NCI-H526 (cell line): ENCODE measurements around the gene UNK.
"Not testable (repeated sequence)": the region's sequence is repeated elsewhere in the genome, so short reads cannot be mapped to it uniquely, and the experiment has no call there.

ENCODE experiments used
- DNase-seq, 2 experiments: peaks; one replicate each; lab custom pipeline; 2025; lab: John Stamatoyannopoulos, UW

The UNK gene

DNA sequence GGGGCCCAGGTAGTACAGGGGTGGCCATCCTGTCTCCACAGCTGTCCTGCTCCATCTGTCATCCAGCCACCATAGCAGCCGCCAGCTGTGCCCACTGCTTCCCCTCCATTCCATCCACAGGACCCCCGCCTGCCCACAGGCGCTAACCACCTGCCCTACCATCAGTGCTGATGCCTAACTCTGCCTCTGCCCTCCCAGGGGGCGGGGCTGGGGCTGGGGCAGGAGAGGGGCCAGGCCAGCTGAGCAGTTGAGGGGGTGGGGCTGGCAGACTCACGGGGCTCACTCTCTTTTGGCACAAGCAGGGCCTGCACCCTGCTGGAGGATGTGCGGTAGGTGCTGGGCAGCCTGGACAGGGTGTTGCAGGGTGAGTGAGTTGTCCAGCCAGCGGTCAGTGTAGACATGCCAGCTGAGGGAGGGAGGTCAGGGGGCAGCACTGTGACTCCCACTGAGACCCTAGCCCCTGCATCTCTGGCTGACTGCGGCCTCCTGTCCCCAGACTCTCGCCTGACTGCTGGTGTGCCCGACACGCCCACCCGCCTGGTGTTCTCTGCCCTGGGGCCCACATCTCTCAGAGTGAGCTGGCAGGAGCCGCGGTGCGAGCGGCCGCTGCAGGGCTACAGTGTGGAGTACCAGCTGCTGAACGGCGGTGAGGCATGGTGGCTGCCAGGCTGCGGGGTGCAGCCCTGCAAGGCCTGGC is 29.3 kb upstream of the UNK start:
- peak in 1 of 2 experiments; percentile 58 for DNase-seq

DNA sequence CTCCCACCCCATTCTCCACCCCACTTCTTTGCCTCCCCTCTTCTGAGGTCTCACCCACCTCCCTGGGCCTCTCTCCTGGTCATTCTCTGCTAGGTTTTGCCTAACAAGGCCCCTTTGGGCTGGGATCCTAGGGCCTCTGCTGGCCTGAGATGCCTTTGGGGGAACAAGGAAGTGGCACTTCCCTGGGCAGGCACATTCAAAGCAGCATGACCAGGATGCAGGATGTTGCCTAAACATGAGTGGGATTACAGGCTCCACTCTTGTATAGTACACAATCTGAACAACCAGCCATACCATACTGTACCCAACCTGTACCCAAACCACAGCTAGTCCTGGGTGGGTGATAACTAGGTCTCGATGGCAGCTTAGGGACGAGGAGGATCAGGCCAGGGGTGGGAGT is 28.6 kb upstream of the UNK start:
- DNase-seq, result no peak

DNA sequence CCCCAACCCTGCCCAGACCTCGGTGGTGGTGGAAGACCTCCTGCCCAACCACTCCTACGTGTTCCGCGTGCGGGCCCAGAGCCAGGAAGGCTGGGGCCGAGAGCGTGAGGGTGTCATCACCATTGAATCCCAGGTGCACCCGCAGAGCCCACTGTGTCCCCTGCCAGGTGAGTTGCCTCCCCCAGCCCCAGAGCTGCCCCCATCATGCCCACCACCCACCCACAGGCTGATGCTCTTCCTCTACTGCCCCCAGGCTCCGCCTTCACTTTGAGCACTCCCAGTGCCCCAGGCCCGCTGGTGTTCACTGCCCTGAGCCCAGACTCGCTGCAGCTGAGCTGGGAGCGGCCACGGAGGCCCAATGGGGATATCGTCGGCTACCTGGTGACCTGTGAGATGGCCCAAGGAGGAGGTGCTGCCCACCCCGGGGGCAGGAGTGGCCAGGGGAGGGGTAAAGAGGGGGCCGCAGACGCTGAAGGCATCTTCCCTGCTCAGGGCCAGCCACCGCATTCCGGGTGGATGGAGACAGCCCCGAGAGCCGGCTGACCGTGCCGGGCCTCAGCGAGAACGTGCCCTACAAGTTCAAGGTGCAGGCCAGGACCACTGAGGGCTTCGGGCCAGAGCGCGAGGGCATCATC is 28.0 kb upstream of the UNK start:
- DNase-seq, result no peak

DNA sequence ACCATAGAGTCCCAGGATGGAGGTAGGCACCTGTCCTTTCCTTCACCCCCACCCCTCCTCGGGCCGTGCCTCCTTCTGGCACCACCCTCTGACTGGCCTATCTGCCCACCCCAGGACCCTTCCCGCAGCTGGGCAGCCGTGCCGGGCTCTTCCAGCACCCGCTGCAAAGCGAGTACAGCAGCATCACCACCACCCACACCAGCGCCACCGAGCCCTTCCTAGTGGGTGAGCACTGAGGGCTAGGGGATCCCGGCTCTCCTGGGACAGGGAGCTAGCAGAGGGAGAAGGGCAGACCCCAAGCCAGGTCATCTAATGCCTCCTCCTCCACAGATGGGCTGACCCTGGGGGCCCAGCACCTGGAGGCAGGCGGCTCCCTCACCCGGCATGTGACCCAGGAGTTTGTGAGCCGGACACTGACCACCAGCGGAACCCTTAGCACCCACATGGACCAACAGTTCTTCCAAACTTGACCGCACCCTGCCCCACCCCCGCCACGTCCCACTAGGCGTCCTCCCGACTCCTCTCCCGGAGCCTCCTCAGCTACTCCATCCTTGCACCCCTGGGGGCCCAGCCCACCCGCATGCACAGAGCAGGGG is 27.4 kb upstream of the UNK start:
- no peak for DNase-seq

DNA sequence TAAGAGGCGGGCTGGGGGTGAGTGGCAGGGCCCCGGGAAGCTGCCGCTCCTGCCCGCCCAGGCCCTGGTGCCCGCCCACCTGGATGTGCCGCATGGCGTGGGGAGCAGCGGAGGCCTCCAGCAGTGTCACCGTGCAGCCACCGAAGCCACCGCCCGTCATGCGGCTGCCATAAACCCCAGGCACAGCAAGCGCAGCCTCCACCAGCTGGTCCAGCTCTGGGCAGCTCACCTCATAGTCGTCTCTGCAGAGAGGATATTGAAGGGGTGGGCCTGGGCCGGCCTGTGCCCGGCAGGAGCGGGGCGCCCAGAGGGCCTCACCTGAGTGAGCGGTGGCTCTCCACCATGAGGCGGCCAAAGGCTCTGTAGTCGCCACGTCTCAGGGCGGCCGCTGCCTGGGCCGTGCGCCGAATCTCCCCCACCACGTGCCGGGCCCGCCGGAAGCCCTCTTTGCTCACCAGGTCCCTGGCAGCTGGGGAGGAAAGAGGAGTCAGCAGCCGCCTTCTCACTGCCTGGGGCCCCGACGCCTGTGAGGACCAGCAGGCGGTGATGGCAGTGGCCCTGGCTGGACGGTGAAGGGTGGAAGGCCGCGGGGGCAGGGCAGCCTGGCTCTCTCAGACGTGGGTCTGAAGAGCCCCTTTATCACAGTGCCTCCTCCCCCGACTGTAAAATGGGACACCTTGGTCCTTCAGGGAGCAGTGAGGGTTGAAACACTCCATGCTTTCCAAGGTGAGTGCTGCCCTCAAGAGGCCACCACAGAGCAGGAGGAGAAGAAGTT is 26.3 kb upstream of the UNK start:
- DNase-seq, result no peak

DNA sequence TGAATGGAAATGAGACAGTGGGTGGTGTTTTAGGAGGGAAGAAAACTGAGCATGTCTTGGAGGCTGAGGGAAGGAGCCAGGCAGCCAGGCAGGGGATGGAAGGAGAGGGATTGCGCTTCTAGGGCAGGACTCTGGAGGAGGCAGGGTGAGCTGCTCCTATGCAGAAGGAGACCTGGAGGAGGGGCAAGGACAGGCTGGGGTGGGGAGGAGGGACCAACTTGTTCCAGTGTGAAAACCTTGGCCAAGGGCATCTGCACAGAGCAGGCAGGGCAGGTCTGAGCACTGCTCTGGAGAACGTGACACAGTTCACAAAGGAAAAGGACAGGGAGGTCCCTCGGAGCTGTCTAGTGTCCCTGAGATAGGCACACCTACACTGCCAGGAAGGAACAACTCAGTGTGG is 25.1 kb upstream of the UNK start:
- DNase-seq, result no peak

DNA sequence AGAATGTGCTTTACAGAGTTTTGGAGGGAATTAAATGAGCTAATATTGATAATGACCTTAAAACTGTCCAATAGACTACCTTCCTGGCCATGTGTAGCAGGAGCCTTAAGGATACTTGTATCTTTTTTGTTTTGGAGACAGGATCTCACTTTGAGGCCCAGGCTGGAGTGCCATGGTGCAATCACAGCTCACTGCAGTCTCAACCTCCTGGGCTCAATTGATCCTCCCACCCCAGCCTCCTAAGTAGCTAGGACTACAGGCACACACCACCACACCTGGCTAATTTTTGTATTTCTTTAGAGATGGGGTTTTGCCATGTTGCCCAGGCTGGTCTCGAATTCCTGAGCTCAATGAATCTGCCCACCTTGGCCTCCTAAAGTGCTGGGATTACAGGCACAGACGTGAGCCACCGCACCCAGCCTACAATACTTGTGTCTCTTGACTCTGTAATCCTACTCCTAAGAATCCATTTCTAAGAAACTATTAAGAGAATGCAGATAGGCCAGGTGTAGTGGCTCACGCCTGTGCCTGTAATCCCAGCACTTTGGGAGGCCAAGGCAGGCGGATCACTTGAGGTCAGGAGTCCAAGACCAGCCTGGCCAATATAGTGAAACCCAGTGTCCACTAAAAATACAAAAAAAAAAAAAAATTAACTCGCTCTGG is 24.5 kb upstream of the UNK start:
- not testable (repeated sequence) for DNase-seq

DNA sequence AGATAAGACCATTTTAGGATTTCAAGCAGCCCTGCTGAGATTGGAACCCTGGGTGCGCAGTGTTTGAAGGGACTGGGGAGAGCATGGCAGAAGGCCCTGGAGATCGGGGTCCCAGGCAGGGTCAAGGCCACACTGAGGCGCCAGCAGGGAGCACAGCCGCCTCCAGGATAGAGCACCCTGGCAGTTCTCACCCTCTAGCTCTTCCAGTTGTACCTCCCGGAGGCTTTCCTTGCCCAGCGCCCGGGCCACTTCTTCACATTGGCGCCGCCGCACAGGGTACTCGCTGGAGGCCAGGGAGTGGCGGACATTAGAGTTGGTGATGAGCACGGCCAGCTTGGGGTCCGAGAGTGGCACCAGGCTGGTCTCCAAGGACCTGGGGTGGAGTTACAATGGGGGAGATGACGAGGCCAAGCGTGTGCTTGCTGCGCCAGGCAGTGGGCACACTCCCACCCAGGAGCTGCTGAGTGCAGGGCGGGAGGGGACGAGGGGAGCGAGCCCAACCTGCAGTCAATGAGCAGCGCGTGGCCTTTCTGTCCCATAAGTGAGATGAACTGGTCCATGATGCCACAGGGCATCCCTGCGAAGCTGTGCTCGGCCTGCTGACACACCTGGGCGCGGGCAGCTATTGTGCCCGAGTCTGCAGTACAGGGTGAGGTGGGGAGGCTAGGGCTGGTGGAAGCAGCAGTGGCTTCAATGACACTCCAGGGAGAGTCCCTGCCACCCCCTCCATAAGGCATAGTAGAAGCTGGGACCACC is 21.9 kb upstream of the UNK start:
- DNase-seq, result no peak

DNA sequence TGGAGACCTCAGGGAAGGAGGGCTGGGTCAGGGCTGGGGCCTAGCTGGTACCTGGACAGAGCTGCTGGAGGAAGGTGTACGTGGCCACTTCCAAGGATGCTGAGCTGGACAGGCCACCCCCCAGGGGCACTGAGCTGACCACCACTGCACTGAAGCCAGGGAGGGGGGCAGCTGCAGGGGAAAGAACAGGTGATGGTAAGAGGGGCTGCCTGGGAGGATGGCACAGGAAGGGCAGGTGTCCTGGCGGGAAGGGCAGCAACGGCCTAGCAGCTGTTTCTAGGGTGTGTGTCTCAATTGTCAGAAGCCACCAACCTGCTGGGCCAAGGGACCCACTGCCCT is 21.4 kb upstream of the UNK start:
- no peak for DNase-seq

DNA sequence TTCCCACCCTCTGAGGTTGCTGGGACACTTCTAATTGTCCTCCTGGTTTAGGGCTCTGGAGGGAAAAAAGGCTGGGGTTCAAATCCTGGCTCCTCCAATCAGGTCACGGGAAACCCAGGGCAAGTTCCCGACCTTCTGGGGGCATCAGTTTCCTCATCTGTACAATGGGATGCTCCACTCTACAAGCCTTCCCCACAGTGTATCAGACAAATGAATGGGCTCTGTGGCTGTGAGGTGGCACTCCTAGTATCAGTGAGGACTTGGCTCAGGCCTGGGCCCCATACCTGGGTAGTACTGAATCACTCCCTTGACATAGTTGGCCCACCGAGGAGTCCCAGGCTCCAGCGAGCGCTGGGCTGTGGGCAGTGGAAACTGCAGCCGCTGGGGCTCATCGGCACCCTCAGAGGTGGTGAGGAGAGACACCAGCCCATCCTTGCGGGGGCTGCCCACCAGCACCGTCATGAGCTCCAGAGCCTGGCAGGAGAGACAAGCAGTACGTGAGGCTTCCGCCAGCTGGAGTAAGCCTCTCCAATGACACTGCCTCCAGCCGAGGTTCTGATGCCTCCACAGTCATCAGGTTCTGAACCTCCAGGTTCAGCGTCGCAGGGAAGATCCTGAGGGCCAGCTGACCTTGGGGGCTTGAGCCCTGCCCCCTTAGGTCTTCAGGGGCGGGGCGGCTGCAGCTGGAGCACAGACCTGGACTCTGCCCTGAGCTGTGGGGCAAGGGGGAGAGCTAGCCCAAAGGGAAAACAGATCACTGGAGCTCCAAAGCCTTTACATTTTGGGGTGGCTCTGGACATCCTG is 20.8 kb upstream of the UNK start:
- DNase-seq, result no peak

DNA sequence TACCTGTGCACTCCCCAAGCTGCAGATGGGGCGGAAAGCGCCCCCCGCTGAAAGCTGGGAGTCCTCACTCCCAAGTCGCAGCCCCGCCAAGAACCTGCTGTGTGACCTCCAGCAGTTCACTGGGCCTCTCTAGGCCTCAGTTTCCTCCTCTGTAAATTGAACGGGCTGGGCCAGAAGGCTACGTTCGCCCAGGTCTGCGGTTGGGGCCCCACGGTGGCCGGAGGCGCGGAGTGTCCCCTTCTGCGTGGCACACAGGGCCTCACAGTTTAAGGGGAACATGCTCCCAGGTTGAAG is 20.2 kb upstream of the UNK start:
- no peak for DNase-seq

DNA sequence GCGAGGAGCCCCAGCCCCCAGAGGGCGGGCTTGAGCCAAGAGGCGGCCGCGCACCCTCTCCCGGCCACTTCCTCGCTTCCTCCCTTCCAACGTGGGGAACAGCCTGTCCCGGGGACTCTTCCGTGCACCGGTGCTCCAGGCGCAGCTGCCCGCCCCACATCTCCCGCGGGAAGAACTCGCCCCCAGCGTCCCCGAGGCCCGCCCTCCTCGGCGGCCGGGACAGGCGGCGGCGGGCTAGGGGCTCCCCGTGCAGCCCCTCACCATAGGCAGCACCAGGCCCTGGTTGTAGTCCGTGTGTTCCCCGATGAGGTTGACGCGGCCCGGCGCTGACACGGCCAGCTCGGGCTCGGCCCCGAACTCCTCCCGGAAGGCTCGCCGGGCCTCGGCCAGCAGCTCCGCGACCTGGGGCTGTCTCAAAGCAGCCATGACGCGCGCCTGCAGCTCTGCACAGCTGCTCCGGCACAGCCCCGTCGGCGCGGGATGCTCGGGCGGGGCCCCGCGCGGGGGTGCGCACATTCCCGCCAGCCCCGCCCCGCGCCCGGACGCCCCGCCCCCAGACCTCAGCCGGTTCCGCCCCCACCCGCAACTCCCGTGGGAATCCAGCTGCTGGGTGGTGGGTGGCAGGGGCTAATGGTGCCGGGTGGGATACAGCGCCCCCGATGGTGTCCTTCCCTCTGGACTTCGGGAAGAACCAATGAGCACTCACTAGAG is 19.7 kb upstream of the UNK start, which contains the start of gene GALK1:
TSS of gene GALK1 (minus strand) at position 482 of the 711 bp plus-strand sequence. CDS start at position 426, 56 bp downstream.
- DNase-seq, result peak; percentile 47 to 76

DNA sequence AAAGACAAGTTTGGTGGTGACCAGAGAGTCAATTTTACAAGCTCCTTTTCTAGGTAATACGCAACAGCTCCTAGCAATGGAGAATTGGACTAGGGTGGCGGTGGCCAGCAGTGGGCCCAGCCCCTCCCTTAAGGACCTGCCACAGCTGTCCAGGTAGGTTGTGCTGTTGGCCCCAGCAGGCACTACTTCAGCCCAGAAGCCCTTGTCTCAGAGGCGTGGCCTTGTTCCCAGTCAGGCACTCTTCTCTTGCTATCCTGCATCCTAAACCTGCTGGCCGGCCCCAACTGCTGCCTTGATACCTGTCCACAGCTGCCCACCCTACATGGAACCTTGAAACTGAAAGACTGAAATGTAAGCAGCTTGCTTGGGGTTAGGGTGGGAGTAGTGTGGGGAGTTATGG is 18.6 kb upstream of the UNK start:
- no peak for DNase-seq

DNA sequence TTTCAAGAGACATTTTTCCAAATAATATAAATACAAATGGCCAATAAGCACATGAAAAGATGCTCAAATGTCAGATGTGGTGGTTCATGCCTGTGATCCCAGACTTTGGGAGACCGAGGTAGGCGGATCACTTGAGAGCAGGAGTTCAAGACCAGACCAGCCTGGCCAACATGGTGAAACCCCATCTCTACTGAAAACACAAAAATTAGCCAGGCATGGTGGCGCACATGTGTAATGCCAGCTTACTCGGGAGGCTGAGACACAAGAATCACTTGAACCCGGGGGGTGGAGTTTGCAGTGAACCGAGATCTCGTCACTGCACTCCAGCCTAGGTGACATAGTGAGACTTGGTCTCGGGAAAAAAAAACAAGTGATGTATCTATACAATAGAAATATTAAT is 16.7 kb upstream of the UNK start:
- no peak for DNase-seq

DNA sequence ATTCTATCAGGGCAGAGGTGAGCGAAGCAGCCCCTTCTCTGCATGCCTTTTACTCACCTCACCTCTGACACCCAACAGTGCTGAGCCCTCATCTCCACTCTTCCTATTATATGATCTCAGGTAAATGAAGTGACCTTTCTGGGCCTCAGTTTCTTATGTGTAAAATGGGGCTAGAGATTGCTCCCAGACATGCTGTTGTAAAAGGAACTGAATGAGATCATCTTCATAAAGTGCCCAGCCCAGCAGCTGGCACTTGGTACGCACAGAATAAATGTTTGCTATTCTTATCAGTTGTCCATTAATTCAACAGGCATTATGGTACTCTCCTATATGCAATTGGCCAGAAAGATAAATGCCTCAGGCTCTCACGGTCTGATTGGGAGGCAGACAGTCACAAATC is 15.1 kb upstream of the UNK start:
- DNase-seq, result no peak

DNA sequence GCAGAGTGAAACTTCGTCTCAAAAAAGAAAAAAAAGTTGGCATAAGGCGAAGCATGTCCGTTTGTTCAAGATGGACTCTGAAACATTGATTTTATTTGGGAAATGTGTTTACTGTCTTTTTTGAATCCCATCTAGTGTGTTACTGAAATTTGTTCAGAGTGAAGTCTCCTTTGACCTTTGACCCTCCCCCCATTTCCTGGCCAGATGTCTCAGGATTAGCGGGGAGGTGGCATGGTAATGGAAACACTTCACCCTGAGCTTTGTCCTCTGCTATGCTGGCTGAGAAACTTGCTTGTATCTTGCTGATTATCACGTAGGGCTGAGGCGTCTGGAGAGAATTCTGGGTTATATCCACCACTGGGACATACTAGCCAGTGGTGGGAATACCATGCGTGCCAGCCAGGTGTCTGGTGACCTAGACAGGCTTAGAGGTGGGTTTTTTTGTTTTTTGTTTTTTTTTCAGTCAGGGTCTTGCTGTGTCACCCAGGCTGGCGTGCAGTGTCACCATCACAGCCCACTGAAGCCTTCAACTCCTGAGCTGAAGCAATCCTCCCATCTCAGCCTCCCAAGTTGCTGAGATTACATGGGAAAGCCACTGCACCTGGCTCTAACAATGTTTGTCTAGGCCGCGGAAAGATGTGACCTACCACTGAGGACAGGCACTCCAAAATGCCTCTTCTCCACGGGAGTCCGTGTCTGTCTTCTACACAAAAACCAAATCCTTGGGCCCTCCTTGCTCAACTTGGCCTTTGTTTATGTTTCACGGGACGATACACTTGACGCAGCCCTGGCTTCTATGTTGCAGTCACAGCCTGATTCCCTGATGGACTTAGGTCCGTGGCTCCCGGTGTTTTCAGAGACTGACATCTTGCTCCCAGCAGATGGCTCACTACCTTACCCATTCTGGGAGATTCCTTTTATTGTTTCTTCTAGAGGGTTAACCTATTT is 13.0 kb upstream of the UNK start:
- DNase-seq, result no peak

DNA sequence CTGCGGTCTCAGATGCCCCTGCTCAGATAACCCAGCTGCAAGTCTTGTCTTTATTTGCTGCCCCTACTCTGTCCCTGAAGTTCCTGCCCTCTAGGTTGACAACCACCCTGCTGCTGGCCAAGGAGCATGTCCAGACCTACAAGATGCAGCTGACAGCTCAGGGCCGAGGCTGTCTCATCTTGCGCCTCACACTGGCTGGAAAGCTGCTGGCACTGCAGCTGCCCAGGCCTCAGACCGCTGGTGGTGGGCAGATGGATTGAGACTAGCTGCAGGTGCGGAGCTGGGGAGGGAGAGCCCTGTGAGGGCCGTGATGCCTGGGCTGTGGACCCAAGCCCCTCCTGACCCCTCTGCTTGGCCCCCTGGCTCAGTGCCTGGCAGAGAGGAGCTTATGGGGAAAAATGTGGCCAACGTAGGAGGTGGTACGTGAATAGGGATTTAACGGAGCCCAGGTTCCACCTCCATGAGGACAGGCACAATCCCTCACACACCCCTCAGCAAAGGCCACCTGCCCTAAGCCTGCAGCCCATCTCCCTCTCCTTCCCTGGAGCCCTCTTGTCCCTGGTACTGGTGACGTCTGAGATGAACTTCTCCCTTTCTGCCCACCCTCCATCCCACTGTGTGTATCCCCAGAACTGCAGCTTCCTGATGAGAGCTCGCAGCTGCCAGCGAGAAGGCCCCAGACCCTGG is 11.3 kb upstream of the UNK start:
- no peak for DNase-seq

DNA sequence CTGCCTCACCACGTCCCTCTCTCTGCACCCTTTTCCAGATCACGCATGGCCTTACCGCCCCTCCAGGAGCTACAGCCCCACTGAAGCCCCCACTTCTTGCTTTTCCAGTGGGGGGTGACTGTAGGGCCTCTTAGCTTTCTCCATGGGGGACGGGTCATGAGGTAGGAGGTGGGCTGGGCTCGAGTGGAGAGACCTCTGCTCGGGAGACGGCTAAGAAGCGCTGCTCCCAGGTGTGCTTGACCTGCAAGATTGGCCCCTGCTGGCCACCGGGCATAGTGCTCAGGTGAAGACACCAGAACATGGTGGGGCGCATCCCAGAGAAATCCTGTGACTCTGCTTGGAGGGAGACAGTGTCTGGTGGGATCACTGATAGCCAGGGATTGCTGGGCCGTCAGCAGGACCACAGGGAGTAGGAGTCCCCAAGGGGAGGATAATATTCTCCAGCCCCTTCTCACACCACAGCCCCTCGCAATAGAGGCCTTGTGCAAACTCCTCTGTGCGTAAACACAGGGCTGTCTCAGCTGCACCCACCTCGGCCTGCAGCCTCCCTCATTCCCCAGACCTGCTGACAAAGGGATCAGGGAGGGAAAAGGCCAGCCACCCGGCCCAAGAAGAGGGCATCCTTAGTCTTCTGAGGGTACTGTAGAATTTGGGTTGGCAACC is 10.7 kb upstream of the UNK start:
- DNase-seq, result no peak
